Hepatocyte (in vitro differentiated cells): ENCODE data around the gene GFOD1. TPM values are rescaled to one million over a fixed set of nuclear protein-coding genes. Genes with fewer than 3 reads are reported as not detected.

Source experiments
- DNase-seq: peaks from one replicate; pipeline ENCODE4 v3.0.0-alpha.2; 2016; ENCODE audit warnings: low spot score
- H2AFZ ChIP-seq: fragments of 200-600 bp; sonication (generic); 2 replicates; pipeline ENCODE4 v1.6.0; 2016; ENCODE audit warnings: antibody characterized with exemption, mild to moderate bottlenecking
- H3K27ac ChIP-seq: fragments of 200-600 bp; sonication (generic); 2 replicates; pipeline ENCODE4 v1.5.1; 2016; ENCODE audit warnings: mild to moderate bottlenecking
- H3K27me3 ChIP-seq: fragments of 200-600 bp; sonication (generic); 2 replicates; pipeline ENCODE4 v1.6.1; 2016
- H3K36me3 ChIP-seq: fragments of 200-600 bp; sonication (generic); replicated peaks from 2 replicates; pipeline ENCODE4 v1.5.1; 2016; ENCODE audit warnings: low read depth; ENCODE audit not compliant: insufficient read depth
- H3K4me1 ChIP-seq: fragments of 200-600 bp; sonication (generic); 2 replicates; pipeline ENCODE4 v1.5.1; 2016; ENCODE audit warnings: mild to moderate bottlenecking, moderate library complexity; ENCODE audit not compliant: insufficient read depth
- H3K4me2 ChIP-seq: fragments of 200-600 bp; sonication (generic); 2 replicates; pipeline ENCODE4 v1.6.0; 2016
- H3K4me3 ChIP-seq: fragments of 200-600 bp; sonication (generic); 2 replicates; pipeline ENCODE4 v1.5.1; 2016; ENCODE audit warnings: mild to moderate bottlenecking
- H3K79me2 ChIP-seq: fragments of 200-600 bp; sonication (generic); 2 replicates; pipeline ENCODE4 v1.6.0; 2017; ENCODE audit warnings: mild to moderate bottlenecking
- H3K9me2 ChIP-seq: fragments of 200-600 bp; sonication (generic); replicated peaks from 2 replicates; pipeline ENCODE4 v1.6.0; 2017; ENCODE audit warnings: mild to moderate bottlenecking; ENCODE audit not compliant: insufficient read depth
- H3K9me3 ChIP-seq: fragments of 200-600 bp; sonication (generic); 2 replicates; pipeline ENCODE4 v1.5.1; 2016; ENCODE audit warnings: low read depth, mild to moderate bottlenecking
- H4K20me1 ChIP-seq: fragments of 200-600 bp; sonication (generic); 2 replicates; pipeline ENCODE4 v1.6.0; 2016; ENCODE audit warnings: mild to moderate bottlenecking; ENCODE audit not compliant: insufficient read depth, poor library complexity, severe bottlenecking
- CTCF ChIP-seq: fragments of 200-600 bp; sonication (generic); IDR thresholded peaks from 2 replicates; pipeline ENCODE4 v1.5.1; 2016; ENCODE audit warnings: antibody characterized with exemption, mild to moderate bottlenecking; ENCODE audit not compliant: poor library complexity
- EZH2 ChIP-seq: fragments of 200-600 bp; sonication (generic); IDR thresholded peaks from 2 replicates; pipeline ENCODE4 v1.6.1; 2016; ENCODE audit warnings: antibody characterized with exemption, mild to moderate bottlenecking, borderline replicate concordance
- EZH2phosphoT487 ChIP-seq: fragments of 200-600 bp; sonication (generic); IDR thresholded peaks from one replicate; pipeline ENCODE4 v1.6.1; 2018; ENCODE audit warnings: antibody characterized with exemption, mild to moderate bottlenecking, low read depth, moderate library complexity; ENCODE audit not compliant: unreplicated experiment, severe bottlenecking
- WGBS: methylation state at CpG from one replicate; pipeline ENCODE4 v1.1.6; 2016; ENCODE audit warnings: low lambda C conversion rate; ENCODE audit errors: missing lambda C conversion rate; 5-methylcytosine and 5-hydroxymethylcytosine counted together
- polyA plus RNA-seq: library from polyadenylated mRNA; unstranded; fragments of >200 nt; fragmentation: Nextera tagmentation; extraction: Ambion mirVana; gene quantifications from 2 replicates; pipeline ENCODE4 v1.2.1, GENCODE V29; 2016
- total RNA-seq: library from RNA; depleted of rRNA; stranded (reverse); fragments of >200 nt; gene quantifications from 2 replicates; pipeline ENCODE4 v1.2.3, GENCODE V29; 2014

Gene GFOD1
- total and polyA plus RNA-seq, 2 experiments from 2014 or later: 2.8 to 3.5 TPM

- no peak overlapping the region for H2AFZ ChIP-seq
- WGBS: 98% methylated on average over 5 of the region's 5 CpGs
- TF ChIP-seq EZH2phosphoT487 (no peak), EZH2 (no peak), CTCF (no peak)
- H3K27ac ChIP-seq: no peak overlapping the region
- H3K9me3 ChIP-seq: no peaks in the 10 kb centered on the region
- no peaks in the 10 kb centered on the region for H4K20me1 ChIP-seq
- no peaks in the 10 kb centered on the region for H3K9me2 ChIP-seq
- H3K4me2 ChIP-seq: no peak overlapping the region
- H3K4me1 ChIP-seq: no peaks in the 10 kb centered on the region
- no peaks in the 10 kb centered on the region for H3K36me3 ChIP-seq
- H3K27me3 ChIP-seq: no peaks in the 10 kb centered on the region
- no peaks in the 10 kb centered on the region for H3K79me2 ChIP-seq
- DNase-seq: no peak
- no peak overlapping the region for H3K4me3 ChIP-seq
These were observed 14.2 kb downstream of the GFOD1 start for GRCh38 chr6:13472976-13473767.

GRCh38 chr6:13472099-13472498 lies 15.3 kb downstream of the GFOD1 start:
- 49% methylated on average over 4 of the region's 4 CpGs for WGBS
- H3K79me2 ChIP-seq: no peaks in the 10 kb centered on the region

GRCh38 chr6:13471184-13471583 lies 16.2 kb downstream of the GFOD1 start:
- Histone ChIP-seq H3K4me1 (no peaks in the 10 kb centered on the region), H3K9me3 (no peaks in the 10 kb centered on the region), H3K27me3 (no peaks in the 10 kb centered on the region), H4K20me1 (no peaks in the 10 kb centered on the region), H3K27ac (no peak overlapping the region), H3K36me3 (no peaks in the 10 kb centered on the region), H3K4me3 (no peak overlapping the region), H3K79me2 (no peaks in the 10 kb centered on the region), H2AFZ (no peak overlapping the region), H3K9me2 (no peaks in the 10 kb centered on the region), H3K4me2 (no peak overlapping the region)
- no peak for TF ChIP-seq EZH2phosphoT487
- no peak for TF ChIP-seq CTCF
- TF ChIP-seq EZH2: no peak
- WGBS: 71% methylated on average over 4 of the region's 4 CpGs
- no peak for DNase-seq

More at GRCh38 chr6:13472099-13472498, 15.3 kb downstream of the GFOD1 start:
- no peak for DNase-seq
- Histone ChIP-seq H3K9me2 (no peaks in the 10 kb centered on the region), H3K9me3 (no peaks in the 10 kb centered on the region), H3K4me1 (no peaks in the 10 kb centered on the region), H4K20me1 (no peaks in the 10 kb centered on the region), H3K27ac (no peak overlapping the region), H3K4me2 (no peak overlapping the region), H3K27me3 (no peaks in the 10 kb centered on the region), H3K36me3 (no peaks in the 10 kb centered on the region), H2AFZ (no peak overlapping the region), H3K4me3 (no peak overlapping the region)
- TF ChIP-seq EZH2 (no peak), CTCF (no peak), EZH2phosphoT487 (no peak)
